Activated T-cell treated with anti-CD3 and anti-CD28 coated beads, Interleukin-2, amount 50 U/mL, for 24 hours (primary cell): Measurements from ENCODE around the gene SGMS2.
A peak's percentile ranks its signal among the peaks of the same experiment; 100 is the strongest.

Source experiments
- DNase-seq: peaks from one replicate; pipeline ENCODE4 v3.0.0-alpha.2; 2020
- H3K27ac Mint-ChIP-seq: 2 replicates; pipeline ENCODE4 v1.8.0; 2020; ENCODE audit warnings: mild to moderate bottlenecking, mixed read lengths
- H3K27me3 Mint-ChIP-seq: 2 replicates; pipeline ENCODE4 v1.8.0; 2020; ENCODE audit warnings: mixed read lengths
- H3K36me3 Mint-ChIP-seq: 2 replicates; pipeline ENCODE4 v1.8.0; 2020; ENCODE audit warnings: low read depth, mixed read lengths
- H3K4me1 Mint-ChIP-seq: 2 replicates; pipeline ENCODE4 v1.8.0; 2020; ENCODE audit warnings: low read depth, mixed read lengths
- H3K4me3 Mint-ChIP-seq: 2 replicates; pipeline ENCODE4 v1.8.0; 2020; ENCODE audit warnings: mild to moderate bottlenecking, moderate library complexity, mixed read lengths
- H3K9me3 Mint-ChIP-seq: 2 replicates; pipeline ENCODE4 v1.8.0; 2020; ENCODE audit warnings: mixed read lengths

SGMS2 gene

GRCh38 chr4:107870236-107870635 lies 45.5 kb downstream of the SGMS2 start:
- Mint-ChIP-seq H3K36me3 (no peaks in the 10 kb centered on the region), H3K4me3 (no peak overlapping the region), H3K9me3 (peaks cover 1% of the 10 kb centered on the region), H3K27me3 (peaks cover 8% of the 10 kb centered on the region), H3K4me1 (no peaks in the 10 kb centered on the region), H3K27ac (no peak overlapping the region)
- no peak for DNase-seq

- peaks cover 9% of the 10 kb centered on the region for H3K27me3 Mint-ChIP-seq
- H3K27ac Mint-ChIP-seq: no peak overlapping the region
- H3K4me3 Mint-ChIP-seq: no peak overlapping the region
- no peaks in the 10 kb centered on the region for H3K4me1 Mint-ChIP-seq
- H3K36me3 Mint-ChIP-seq: no peaks in the 10 kb centered on the region
- DNase-seq: no peak
- H3K9me3 Mint-ChIP-seq: peaks cover 1% of the 10 kb centered on the region
These were observed 46.4 kb downstream of the SGMS2 start for GRCh38 chr4:107870916-107871786.

- Mint-ChIP-seq H3K36me3 (no peaks in the 10 kb centered on the region), H3K4me3 (no peak overlapping the region), H3K27me3 (peaks cover 13% of the 10 kb centered on the region), H3K4me1 (no peaks in the 10 kb centered on the region), H3K9me3 (peaks cover 1% of the 10 kb centered on the region), H3K27ac (no peak overlapping the region)
- DNase-seq: no peak
These were observed 49.3 kb downstream of the SGMS2 start for GRCh38 chr4:107874024-107874423.

GRCh38 chr4:107876099-107876498 lies 51.4 kb downstream of the SGMS2 start:
- Mint-ChIP-seq H3K27me3 (peaks cover 19% of the 10 kb centered on the region), H3K4me3 (no peak overlapping the region), H3K36me3 (no peaks in the 10 kb centered on the region), H3K27ac (no peak overlapping the region), H3K4me1 (no peaks in the 10 kb centered on the region), H3K9me3 (peaks cover 1% of the 10 kb centered on the region)
- no peak for DNase-seq

- H3K4me1 Mint-ChIP-seq: no peaks in the 10 kb centered on the region
- H3K27ac Mint-ChIP-seq: no peak overlapping the region
These were observed 52.6 kb downstream of the SGMS2 start for GRCh38 chr4:107877361-107877760.

GRCh38 chr4:107885865-107886264 lies 61.1 kb downstream of the SGMS2 start:
- H3K36me3 Mint-ChIP-seq: no peaks in the 10 kb centered on the region
- peaks cover 8% of the 10 kb centered on the region for H3K9me3 Mint-ChIP-seq
- no peak for DNase-seq
- no peak overlapping the region for H3K27ac Mint-ChIP-seq
- no peak overlapping the region for H3K4me3 Mint-ChIP-seq
- no peaks in the 10 kb centered on the region for H3K4me1 Mint-ChIP-seq
- peaks cover 6% of the 10 kb centered on the region for H3K27me3 Mint-ChIP-seq

More at GRCh38 chr4:107877361-107877760, 52.6 kb downstream of the SGMS2 start:
- Mint-ChIP-seq H3K4me3 (no peak overlapping the region), H3K9me3 (peaks cover 1% of the 10 kb centered on the region), H3K27me3 (peaks cover 13% of the 10 kb centered on the region), H3K36me3 (no peaks in the 10 kb centered on the region)
- no peak for DNase-seq

GRCh38 chr4:107888237-107888636 lies 63.5 kb downstream of the SGMS2 start:
- H3K36me3 Mint-ChIP-seq: no peaks in the 10 kb centered on the region
- H3K9me3 Mint-ChIP-seq: peaks cover 9% of the 10 kb centered on the region
- no peak for DNase-seq
- H3K27ac Mint-ChIP-seq: no peak overlapping the region
- peaks cover 8% of the 10 kb centered on the region for H3K27me3 Mint-ChIP-seq
- H3K4me3 Mint-ChIP-seq: no peak overlapping the region
- H3K4me1 Mint-ChIP-seq: no peaks in the 10 kb centered on the region

GRCh38 chr4:107890779-107891178 lies 66.0 kb downstream of the SGMS2 start:
- Mint-ChIP-seq H3K27ac (no peak overlapping the region), H3K4me1 (peaks cover 2% of the 10 kb centered on the region), H3K36me3 (no peaks in the 10 kb centered on the region), H3K4me3 (no peak overlapping the region), H3K9me3 (peaks cover 9% of the 10 kb centered on the region), H3K27me3 (peaks cover 13% of the 10 kb centered on the region)
- no peak for DNase-seq

GRCh38 chr4:107891299-107891698 lies 66.6 kb downstream of the SGMS2 start:
- no peaks in the 10 kb centered on the region for H3K36me3 Mint-ChIP-seq

GRCh38 chr4:107893171-107894137 lies 68.7 kb downstream of the SGMS2 start:
- no peak for DNase-seq
- H3K4me1 Mint-ChIP-seq: peaks cover 17% of the 10 kb centered on the region

More at GRCh38 chr4:107891299-107891698, 66.6 kb downstream of the SGMS2 start:
- Mint-ChIP-seq H3K27me3 (peaks cover 17% of the 10 kb centered on the region), H3K9me3 (peaks cover 9% of the 10 kb centered on the region), H3K27ac (no peak overlapping the region), H3K4me3 (no peak overlapping the region), H3K4me1 (peaks cover 7% of the 10 kb centered on the region)
- DNase-seq: no peak

GRCh38 chr4:107894138-107894603 lies 69.4 kb downstream of the SGMS2 start:
- no peak overlapping the region for H3K27ac Mint-ChIP-seq
- peaks cover 28% of the 10 kb centered on the region for H3K27me3 Mint-ChIP-seq
- no peaks in the 10 kb centered on the region for H3K36me3 Mint-ChIP-seq
- H3K4me1 Mint-ChIP-seq: peaks cover 17% of the 10 kb centered on the region
- H3K9me3 Mint-ChIP-seq: peaks cover 2% of the 10 kb centered on the region
- H3K4me3 Mint-ChIP-seq: no peak overlapping the region
- no peak for DNase-seq

More at GRCh38 chr4:107893171-107894137, 68.7 kb downstream of the SGMS2 start:
- Mint-ChIP-seq H3K36me3 (no peaks in the 10 kb centered on the region), H3K27ac (no peak overlapping the region), H3K27me3 (peaks cover 24% of the 10 kb centered on the region), H3K9me3 (peaks cover 5% of the 10 kb centered on the region), H3K4me3 (no peak overlapping the region)

GRCh38 chr4:107896158-107896645 lies 71.5 kb downstream of the SGMS2 start:
- Mint-ChIP-seq H3K4me3 (no peak overlapping the region), H3K9me3 (no peaks in the 10 kb centered on the region), H3K27ac (peak overlapping the region; percentile 38), H3K4me1 (peaks cover 17% of the 10 kb centered on the region), H3K27me3 (peaks cover 43% of the 10 kb centered on the region), H3K36me3 (no peaks in the 10 kb centered on the region)
- DNase-seq: no peak

GRCh38 chr4:107896646-107897045 lies 71.9 kb downstream of the SGMS2 start:
- no peak for DNase-seq
- H3K4me3 Mint-ChIP-seq: no peak overlapping the region
- H3K36me3 Mint-ChIP-seq: no peaks in the 10 kb centered on the region
- no peaks in the 10 kb centered on the region for H3K9me3 Mint-ChIP-seq
- H3K27me3 Mint-ChIP-seq: peaks cover 48% of the 10 kb centered on the region
- H3K27ac Mint-ChIP-seq: no peak overlapping the region
- H3K4me1 Mint-ChIP-seq: peaks cover 17% of the 10 kb centered on the region

GRCh38 chr4:107897823-107898222 lies 73.1 kb downstream of the SGMS2 start:
- no peak for DNase-seq
- no peak overlapping the region for H3K4me3 Mint-ChIP-seq
- no peaks in the 10 kb centered on the region for H3K9me3 Mint-ChIP-seq
- peaks cover 52% of the 10 kb centered on the region for H3K27me3 Mint-ChIP-seq
- H3K36me3 Mint-ChIP-seq: no peaks in the 10 kb centered on the region
- H3K4me1 Mint-ChIP-seq: peaks cover 17% of the 10 kb centered on the region
- no peak overlapping the region for H3K27ac Mint-ChIP-seq
